ENCODE data around the gene PRR18. TPM values are rescaled to one million over a fixed set of nuclear protein-coding genes. Genes with fewer than 3 reads are reported as not detected.
A peak's percentile ranks its signal among the peaks of the same experiment; 100 is the strongest.

The PRR18 gene
- total and polyA plus RNA-seq, 9 of the 15 experiments (the other 6 are each of a cell fraction or from before 2014, with no cell fraction given), result not detected

DNA sequence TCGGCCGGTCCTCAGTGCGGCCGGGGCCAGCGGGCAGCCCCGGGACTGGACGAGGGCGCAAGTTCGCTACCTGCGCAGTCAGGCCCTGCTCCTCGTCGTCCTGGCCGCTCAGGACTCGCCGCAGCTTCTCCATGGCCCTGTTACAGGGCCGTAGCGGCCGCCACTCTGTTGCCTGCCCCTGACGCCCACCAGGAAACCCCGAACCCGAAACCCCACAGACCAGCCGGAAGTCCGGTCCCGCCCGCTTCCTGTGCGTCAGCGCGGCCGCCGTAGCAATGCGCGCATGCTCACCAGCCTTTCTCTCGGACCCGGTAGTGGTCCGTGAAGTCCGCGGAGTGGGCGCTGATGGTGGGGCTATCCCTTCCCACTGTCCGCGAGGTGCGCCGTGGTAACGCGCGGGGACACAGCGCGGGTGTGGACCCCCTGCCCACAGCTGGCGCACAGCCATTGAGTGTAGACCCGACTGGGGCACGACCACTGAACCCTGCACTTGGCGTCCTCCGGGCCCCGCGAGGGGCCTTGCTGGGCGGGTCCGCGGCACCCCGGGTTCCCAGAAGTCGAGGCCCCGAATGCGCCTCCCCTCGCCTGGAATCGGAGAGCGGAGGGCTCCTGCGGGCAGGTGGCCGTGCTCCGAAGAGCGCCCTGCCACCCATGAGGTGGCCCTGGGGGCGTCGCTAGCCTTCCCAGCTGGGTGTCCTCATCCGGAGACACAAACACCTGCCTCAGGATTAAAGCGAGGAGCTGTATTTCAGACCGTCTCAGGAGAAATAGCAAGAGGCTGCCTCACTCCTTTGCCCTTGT, 34.4 kb upstream of the PRR18 start, which contains the start of gene SFT2D1 (continued):
- TF ChIP-seq, protein P1, sequence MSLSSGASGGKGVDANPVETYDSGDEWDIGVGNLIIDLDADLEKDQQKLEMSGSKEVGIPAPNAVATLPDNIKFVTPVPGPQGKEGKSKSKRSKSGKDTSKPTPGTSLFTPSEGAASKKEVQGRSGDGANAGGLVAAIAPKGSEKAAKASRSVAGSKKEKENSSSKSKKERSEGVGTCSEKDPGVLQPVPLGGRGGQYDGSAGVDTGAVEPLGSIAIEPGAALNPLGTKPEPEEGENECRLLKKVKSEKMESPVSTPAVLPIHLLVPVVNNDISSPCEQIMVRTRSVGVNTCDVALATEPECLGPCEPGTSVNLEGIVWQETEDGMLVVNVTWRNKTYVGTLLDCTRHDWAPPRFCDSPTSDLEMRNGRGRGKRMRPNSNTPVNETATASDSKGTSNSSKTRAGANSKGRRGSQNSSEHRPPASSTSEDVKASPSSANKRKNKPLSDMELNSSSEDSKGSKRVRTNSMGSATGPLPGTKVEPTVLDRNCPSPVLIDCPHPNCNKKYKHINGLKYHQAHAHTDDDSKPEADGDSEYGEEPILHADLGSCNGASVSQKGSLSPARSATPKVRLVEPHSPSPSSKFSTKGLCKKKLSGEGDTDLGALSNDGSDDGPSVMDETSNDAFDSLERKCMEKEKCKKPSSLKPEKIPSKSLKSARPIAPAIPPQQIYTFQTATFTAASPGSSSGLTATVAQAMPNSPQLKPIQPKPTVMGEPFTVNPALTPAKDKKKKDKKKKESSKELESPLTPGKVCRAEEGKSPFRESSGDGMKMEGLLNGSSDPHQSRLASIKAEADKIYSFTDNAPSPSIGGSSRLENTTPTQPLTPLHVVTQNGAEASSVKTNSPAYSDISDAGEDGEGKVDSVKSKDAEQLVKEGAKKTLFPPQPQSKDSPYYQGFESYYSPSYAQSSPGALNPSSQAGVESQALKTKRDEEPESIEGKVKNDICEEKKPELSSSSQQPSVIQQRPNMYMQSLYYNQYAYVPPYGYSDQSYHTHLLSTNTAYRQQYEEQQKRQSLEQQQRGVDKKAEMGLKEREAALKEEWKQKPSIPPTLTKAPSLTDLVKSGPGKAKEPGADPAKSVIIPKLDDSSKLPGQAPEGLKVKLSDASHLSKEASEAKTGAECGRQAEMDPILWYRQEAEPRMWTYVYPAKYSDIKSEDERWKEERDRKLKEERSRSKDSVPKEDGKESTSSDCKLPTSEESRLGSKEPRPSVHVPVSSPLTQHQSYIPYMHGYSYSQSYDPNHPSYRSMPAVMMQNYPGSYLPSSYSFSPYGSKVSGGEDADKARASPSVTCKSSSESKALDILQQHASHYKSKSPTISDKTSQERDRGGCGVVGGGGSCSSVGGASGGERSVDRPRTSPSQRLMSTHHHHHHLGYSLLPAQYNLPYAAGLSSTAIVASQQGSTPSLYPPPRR (CRISPR knock-in tag; IDR thresholded peaks at IDR 0.05; ENCODE audit: borderline replicate concordance), result peak; percentile 73; the same call in 1 of the 2 replicates
- TF ChIP-seq ATF7 (IDR thresholded peaks at IDR 0.05), result peak; percentile 71; the same call in 1 of the 2 replicates
- TF ChIP-seq, protein P2, sequence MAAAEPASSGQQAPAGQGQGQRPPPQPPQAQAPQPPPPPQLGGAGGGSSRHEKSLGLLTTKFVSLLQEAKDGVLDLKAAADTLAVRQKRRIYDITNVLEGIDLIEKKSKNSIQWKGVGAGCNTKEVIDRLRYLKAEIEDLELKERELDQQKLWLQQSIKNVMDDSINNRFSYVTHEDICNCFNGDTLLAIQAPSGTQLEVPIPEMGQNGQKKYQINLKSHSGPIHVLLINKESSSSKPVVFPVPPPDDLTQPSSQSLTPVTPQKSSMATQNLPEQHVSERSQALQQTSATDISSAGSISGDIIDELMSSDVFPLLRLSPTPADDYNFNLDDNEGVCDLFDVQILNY (CRISPR knock-in tag; IDR thresholded peaks at IDR 0.05), result peak; percentile 92
- no peak for TF ChIP-seq ZNF311 (CRISPR knock-in tag; IDR thresholded peaks at IDR 0.05)
- no peak for TF ChIP-seq ZNF274 (IDR thresholded peaks at IDR 0.05; ENCODE audit: borderline replicate concordance, low read depth, low read length)
- TF ChIP-seq, protein P3, sequence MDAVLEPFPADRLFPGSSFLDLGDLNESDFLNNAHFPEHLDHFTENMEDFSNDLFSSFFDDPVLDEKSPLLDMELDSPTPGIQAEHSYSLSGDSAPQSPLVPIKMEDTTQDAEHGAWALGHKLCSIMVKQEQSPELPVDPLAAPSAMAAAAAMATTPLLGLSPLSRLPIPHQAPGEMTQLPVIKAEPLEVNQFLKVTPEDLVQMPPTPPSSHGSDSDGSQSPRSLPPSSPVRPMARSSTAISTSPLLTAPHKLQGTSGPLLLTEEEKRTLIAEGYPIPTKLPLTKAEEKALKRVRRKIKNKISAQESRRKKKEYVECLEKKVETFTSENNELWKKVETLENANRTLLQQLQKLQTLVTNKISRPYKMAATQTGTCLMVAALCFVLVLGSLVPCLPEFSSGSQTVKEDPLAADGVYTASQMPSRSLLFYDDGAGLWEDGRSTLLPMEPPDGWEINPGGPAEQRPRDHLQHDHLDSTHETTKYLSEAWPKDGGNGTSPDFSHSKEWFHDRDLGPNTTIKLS (IDR thresholded peaks at IDR 0.05; ENCODE audit: borderline replicate concordance, low read depth), result peak; percentile 31; the same call in 1 of the 2 replicates
- no peak for TF ChIP-seq ZNF707 (CRISPR knock-in tag; conservative IDR thresholded peaks at IDR 0.05)
- TF ChIP-seq ZZZ3 (IDR thresholded peaks at IDR 0.05), result no peak
- peak; percentile 99 for TF ChIP-seq ZNF121 (CRISPR knock-in tag; conservative IDR thresholded peaks at IDR 0.05)
- no peak; the same call in 1 of the 2 replicates for TF ChIP-seq NFIX (CRISPR knock-in tag; IDR thresholded peaks at IDR 0.05; ENCODE audit: low read depth)
- peak; percentile 88 for TF ChIP-seq ETV1 (tag; conservative IDR thresholded peaks at IDR 0.05; ENCODE audit: low read depth)
- no peak for TF ChIP-seq IFI16 (CRISPR knock-in tag; IDR thresholded peaks at IDR 0.05)
- TF ChIP-seq SLC30A9 (CRISPR knock-in tag; IDR thresholded peaks at IDR 0.05), result no peak
- TF ChIP-seq WHSC1 (IDR thresholded peaks at IDR 0.05; ENCODE audit: low read length), result no peak
- TF ChIP-seq HOXB6 (CRISPR knock-in tag; IDR thresholded peaks at IDR 0.05; ENCODE audit: borderline replicate concordance), result no peak
- TF ChIP-seq FOXK1 (CRISPR knock-in tag; IDR thresholded peaks at IDR 0.05; ENCODE audit: borderline replicate concordance), result peak; percentile 96
- no peak for TF ChIP-seq ZNF134 (CRISPR knock-in tag; conservative IDR thresholded peaks at IDR 0.05)
- TF ChIP-seq, protein P4, sequence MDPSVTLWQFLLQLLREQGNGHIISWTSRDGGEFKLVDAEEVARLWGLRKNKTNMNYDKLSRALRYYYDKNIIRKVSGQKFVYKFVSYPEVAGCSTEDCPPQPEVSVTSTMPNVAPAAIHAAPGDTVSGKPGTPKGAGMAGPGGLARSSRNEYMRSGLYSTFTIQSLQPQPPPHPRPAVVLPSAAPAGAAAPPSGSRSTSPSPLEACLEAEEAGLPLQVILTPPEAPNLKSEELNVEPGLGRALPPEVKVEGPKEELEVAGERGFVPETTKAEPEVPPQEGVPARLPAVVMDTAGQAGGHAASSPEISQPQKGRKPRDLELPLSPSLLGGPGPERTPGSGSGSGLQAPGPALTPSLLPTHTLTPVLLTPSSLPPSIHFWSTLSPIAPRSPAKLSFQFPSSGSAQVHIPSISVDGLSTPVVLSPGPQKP (CRISPR knock-in tag; IDR thresholded peaks at IDR 0.05), result no peak
- TF ChIP-seq KDM5B (IDR thresholded peaks at IDR 0.05; ENCODE audit: insufficient replicate concordance, low read depth, low read length), result peak; percentile 88
- TF ChIP-seq ZFP1 (CRISPR knock-in tag; IDR thresholded peaks at IDR 0.05), result no peak

All from K562 (cell line).